AG09309 (cell line): ENCODE data around the gene MARK4.

Experiments
- DNase-seq: peaks from one replicate; pipeline ENCODE4 v3.0.0-alpha.2; 2010; ENCODE audit warnings: low read depth
- H3K4me3 ChIP-seq: 2 replicates; pipeline ENCODE4 v1.5.1; 2011; ENCODE audit warnings: mild to moderate bottlenecking, low read depth, low read length, moderate library complexity; ENCODE audit not compliant: control insufficient read depth
- TF ChIP-seq, protein P1 (sequence below): IDR thresholded peaks from 2 replicates; pipeline ENCODE4 v1.5.1; 2011; ENCODE audit warnings: mild to moderate bottlenecking, low read depth, low read length, inconsistent platforms; ENCODE audit not compliant: insufficient read depth, control insufficient read depth; ENCODE audit errors: missing control alignments

Gene MARK4

DNA sequence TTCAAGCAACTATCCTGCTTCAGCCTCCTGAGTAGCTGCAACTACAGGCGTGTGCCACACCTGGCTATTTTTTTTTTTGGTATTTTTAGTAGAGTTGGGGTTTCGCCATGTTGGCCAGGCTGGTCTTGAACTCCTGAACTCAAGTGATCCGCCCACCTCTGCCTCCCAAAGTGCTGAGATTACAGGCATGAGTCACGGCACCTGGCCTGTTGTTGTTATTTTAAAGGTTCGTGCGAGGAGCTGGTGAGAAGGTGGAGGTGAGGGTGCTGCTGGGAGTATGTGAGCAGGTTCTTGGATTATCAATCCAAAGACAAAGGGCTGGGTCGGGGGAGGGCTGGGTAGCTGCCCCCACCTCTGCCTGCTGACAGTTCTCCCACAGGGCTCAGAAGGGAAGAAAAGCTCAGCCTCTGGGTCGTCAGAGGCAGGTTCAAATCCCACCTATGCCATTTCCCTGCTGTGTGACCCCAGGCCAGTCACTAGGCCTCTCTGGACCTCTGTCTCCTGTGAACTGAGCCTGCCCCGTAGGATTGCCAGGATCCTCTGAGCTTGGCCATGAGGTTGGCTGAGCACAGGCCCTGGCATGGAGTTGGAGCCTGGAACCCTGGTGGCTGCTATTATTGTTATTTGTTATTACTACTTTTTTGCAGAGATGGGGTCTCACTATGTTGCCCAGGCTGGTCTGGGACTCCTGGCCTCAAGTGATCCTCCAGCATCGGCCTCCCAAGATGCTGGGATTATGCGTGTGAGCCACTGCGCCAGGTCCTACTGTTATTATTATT lies 70.1 kb downstream of the MARK4 start:
- no peak for DNase-seq
- H3K4me3 ChIP-seq: no peak overlapping the region
- TF ChIP-seq, protein P1, sequence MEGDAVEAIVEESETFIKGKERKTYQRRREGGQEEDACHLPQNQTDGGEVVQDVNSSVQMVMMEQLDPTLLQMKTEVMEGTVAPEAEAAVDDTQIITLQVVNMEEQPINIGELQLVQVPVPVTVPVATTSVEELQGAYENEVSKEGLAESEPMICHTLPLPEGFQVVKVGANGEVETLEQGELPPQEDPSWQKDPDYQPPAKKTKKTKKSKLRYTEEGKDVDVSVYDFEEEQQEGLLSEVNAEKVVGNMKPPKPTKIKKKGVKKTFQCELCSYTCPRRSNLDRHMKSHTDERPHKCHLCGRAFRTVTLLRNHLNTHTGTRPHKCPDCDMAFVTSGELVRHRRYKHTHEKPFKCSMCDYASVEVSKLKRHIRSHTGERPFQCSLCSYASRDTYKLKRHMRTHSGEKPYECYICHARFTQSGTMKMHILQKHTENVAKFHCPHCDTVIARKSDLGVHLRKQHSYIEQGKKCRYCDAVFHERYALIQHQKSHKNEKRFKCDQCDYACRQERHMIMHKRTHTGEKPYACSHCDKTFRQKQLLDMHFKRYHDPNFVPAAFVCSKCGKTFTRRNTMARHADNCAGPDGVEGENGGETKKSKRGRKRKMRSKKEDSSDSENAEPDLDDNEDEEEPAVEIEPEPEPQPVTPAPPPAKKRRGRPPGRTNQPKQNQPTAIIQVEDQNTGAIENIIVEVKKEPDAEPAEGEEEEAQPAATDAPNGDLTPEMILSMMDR: no peak

DNA sequence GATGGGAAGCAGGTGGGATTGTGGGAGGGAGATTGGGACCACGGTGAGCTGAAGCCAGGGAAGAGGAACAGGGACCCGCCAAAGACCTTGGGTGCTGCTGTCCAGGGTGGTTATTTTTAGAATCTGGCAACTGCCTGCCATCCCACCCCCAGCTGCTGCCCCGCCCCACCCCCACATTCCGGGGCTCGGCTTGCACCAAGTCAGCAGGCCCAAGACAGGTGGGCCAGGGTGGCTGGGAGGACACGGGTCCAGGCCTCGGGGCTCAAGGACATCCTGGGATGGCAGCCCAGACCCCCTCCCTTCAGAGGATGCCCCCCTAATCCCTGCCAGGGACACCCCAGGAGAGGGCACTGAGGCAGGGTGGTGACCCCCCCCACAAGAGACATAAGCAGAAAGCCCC lies 70.8 kb downstream of the MARK4 start:
- no peak overlapping the region for H3K4me3 ChIP-seq
- DNase-seq: no peak
- TF ChIP-seq, protein P1: no peak

DNA sequence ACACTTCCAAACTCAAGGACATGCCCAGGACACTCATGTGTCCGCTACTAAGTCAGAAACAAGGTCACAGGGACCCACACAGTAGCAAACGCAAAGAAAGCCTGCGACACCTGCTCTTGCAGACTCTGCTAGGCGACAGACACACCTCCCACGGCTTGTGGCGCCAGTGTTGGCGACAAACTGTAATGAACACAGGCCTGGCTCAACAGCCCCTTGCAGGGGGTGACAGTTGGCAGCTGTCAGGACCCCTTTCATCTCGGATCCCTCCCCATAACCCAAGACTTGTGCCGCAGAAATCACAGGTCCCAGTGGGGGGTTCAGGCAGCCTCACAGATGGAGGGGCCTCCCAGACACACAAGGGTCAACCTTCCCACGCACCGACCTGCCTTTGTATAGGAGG lies 71.2 kb downstream of the MARK4 start:
- no peak overlapping the region for H3K4me3 ChIP-seq
- TF ChIP-seq, protein P1: no peak
- DNase-seq: no peak

DNA sequence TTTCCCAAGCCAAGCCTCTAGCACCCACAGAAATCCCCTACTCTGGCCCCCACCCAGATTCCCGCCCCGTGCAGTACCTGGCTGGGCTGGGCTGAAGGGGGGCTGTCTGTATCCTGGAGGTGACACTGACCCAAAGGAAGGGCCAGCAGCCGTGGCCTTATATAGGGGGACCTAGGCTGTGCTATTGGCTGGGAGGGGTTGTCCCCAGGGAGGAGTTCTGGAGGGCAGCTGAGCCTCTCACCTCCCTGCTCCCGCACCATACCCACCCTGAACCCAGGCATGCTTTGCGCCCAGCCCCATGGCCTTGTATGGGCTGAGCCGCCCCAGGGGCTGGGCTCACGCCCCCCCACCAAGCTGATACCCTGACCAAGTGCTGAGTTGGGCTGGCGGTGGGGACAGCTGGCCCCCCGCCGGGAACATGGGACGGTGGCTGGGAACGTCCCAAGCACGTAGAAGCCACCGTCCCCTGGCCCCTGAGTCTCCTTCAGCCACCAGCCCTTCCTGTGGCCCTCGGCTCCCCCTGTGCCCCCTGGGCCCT lies 71.7 kb downstream of the MARK4 start, which contains the start of gene CKM:
Gene CKM (minus strand): TSS at position 132 of the 538 bp plus-strand sequence. CDS start 3,162 bp downstream, outside the sequence.
- no peak for DNase-seq
- TF ChIP-seq, protein P1: no peak
- peak within 1 kb of the TSS; percentile 5 for H3K4me3 ChIP-seq

DNA sequence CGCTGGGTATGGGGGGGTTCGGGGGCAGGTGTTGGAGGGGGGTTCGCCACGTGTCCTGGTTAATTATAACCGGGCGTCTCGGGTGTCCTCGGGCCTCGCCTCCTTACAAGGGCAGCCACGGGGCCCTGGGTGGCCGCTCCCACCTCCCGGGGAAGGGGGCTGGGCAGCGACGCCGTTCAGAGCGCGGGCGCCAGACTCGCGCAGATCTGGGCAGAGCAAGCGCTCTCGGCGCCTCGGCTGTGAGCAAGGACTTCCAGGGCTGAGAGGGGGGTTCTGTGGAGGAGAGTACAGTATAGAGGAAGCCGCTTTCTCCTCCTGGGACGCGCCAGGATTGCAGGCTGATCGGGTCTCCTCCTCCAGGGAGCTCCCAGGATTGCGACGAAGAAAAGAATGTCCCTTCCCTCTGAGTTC lies 72.6 kb downstream of the MARK4 start:
- peak overlapping the region; percentile 5 for H3K4me3 ChIP-seq
- TF ChIP-seq, protein P1: no peak
- no peak for DNase-seq

DNA sequence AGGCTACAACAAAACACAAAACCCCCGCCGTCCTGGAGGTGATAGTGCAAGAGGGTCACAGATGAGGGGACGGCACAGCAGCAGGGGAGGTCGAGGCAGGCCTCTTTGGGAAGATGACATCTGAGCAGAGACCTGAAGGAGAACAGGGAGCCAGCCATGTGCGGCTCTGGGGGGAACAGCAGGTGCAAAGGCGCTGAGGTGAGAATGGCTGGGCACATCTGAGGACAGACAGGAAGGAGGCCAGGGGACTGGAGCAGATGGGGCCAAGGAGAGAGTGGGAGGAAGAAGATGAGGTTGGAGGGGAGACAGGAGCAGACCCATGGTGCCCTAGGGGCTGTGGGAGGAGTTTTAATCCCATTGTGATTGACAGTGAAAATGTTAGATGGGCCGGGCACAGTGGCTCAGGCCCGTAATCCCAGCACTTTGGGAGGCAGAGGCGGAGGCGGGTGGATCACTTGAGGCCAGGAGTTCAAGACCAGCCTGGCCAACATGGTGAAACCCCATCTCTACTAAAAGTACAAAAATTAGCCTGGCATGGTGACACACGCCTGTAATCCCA lies 73.4 kb downstream of the MARK4 start:
- no peak overlapping the region for H3K4me3 ChIP-seq
- DNase-seq: no peak
- TF ChIP-seq, protein P1: no peak
